Hepatocyte (in vitro differentiated cells): Measurements from ENCODE around the gene EIF4ENIF1. TPM values are rescaled to one million over a fixed set of nuclear protein-coding genes. Genes with fewer than 3 reads are reported as not detected.

Experiments
- DNase-seq: peaks from one replicate; pipeline ENCODE4 v3.0.0-alpha.2; 2016; ENCODE audit warnings: low spot score
- H2AFZ ChIP-seq: fragments of 200-600 bp; sonication (generic); 2 replicates; pipeline ENCODE4 v1.6.0; 2016; ENCODE audit warnings: antibody characterized with exemption, mild to moderate bottlenecking
- H3K27ac ChIP-seq: fragments of 200-600 bp; sonication (generic); 2 replicates; pipeline ENCODE4 v1.5.1; 2016; ENCODE audit warnings: mild to moderate bottlenecking
- H3K27me3 ChIP-seq: fragments of 200-600 bp; sonication (generic); 2 replicates; pipeline ENCODE4 v1.6.1; 2016
- H3K36me3 ChIP-seq: fragments of 200-600 bp; sonication (generic); replicated peaks from 2 replicates; pipeline ENCODE4 v1.5.1; 2016; ENCODE audit warnings: low read depth; ENCODE audit not compliant: insufficient read depth
- H3K4me1 ChIP-seq: fragments of 200-600 bp; sonication (generic); 2 replicates; pipeline ENCODE4 v1.5.1; 2016; ENCODE audit warnings: mild to moderate bottlenecking, moderate library complexity; ENCODE audit not compliant: insufficient read depth
- H3K4me2 ChIP-seq: fragments of 200-600 bp; sonication (generic); 2 replicates; pipeline ENCODE4 v1.6.0; 2016
- H3K4me3 ChIP-seq: fragments of 200-600 bp; sonication (generic); 2 replicates; pipeline ENCODE4 v1.5.1; 2016; ENCODE audit warnings: mild to moderate bottlenecking
- H3K79me2 ChIP-seq: fragments of 200-600 bp; sonication (generic); 2 replicates; pipeline ENCODE4 v1.6.0; 2017; ENCODE audit warnings: mild to moderate bottlenecking
- H3K9me2 ChIP-seq: fragments of 200-600 bp; sonication (generic); replicated peaks from 2 replicates; pipeline ENCODE4 v1.6.0; 2017; ENCODE audit warnings: mild to moderate bottlenecking; ENCODE audit not compliant: insufficient read depth
- H3K9me3 ChIP-seq: fragments of 200-600 bp; sonication (generic); 2 replicates; pipeline ENCODE4 v1.5.1; 2016; ENCODE audit warnings: low read depth, mild to moderate bottlenecking
- H4K20me1 ChIP-seq: fragments of 200-600 bp; sonication (generic); 2 replicates; pipeline ENCODE4 v1.6.0; 2016; ENCODE audit warnings: mild to moderate bottlenecking; ENCODE audit not compliant: insufficient read depth, poor library complexity, severe bottlenecking
- CTCF ChIP-seq: fragments of 200-600 bp; sonication (generic); IDR thresholded peaks from 2 replicates; pipeline ENCODE4 v1.5.1; 2016; ENCODE audit warnings: antibody characterized with exemption, mild to moderate bottlenecking; ENCODE audit not compliant: poor library complexity
- EZH2 ChIP-seq: fragments of 200-600 bp; sonication (generic); IDR thresholded peaks from 2 replicates; pipeline ENCODE4 v1.6.1; 2016; ENCODE audit warnings: antibody characterized with exemption, mild to moderate bottlenecking, borderline replicate concordance
- EZH2phosphoT487 ChIP-seq: fragments of 200-600 bp; sonication (generic); IDR thresholded peaks from one replicate; pipeline ENCODE4 v1.6.1; 2018; ENCODE audit warnings: antibody characterized with exemption, mild to moderate bottlenecking, low read depth, moderate library complexity; ENCODE audit not compliant: unreplicated experiment, severe bottlenecking
- WGBS: methylation state at CpG from one replicate; pipeline ENCODE4 v1.1.6; 2016; ENCODE audit warnings: low lambda C conversion rate; ENCODE audit errors: missing lambda C conversion rate; 5-methylcytosine and 5-hydroxymethylcytosine counted together
- polyA plus RNA-seq: library from polyadenylated mRNA; unstranded; fragments of >200 nt; fragmentation: Nextera tagmentation; extraction: Ambion mirVana; gene quantifications from 2 replicates; pipeline ENCODE4 v1.2.1, GENCODE V29; 2016
- total RNA-seq: library from RNA; depleted of rRNA; stranded (reverse); fragments of >200 nt; gene quantifications from 2 replicates; pipeline ENCODE4 v1.2.3, GENCODE V29; 2014

EIF4ENIF1 gene
- total and polyA plus RNA-seq, 2 experiments from 2014 or later = 9.2 to 13.3 TPM

GRCh38 chr22:31497148-31497938 lies 7.7 kb upstream of the EIF4ENIF1 start:
- Histone ChIP-seq H3K9me3 (no peaks in the 10 kb centered on the region), H3K4me2 (peak overlapping the region; percentile 95), H3K4me3 (peak overlapping the region; percentile 66), H3K36me3 (no peaks in the 10 kb centered on the region), H3K4me1 (no peaks in the 10 kb centered on the region), H3K27me3 (no peaks in the 10 kb centered on the region), H3K9me2 (no peaks in the 10 kb centered on the region), H4K20me1 (no peaks in the 10 kb centered on the region), H2AFZ (peak overlapping the region; percentile 68), H3K27ac (peak overlapping the region; percentile 58), H3K79me2 (peaks cover 17% of the 10 kb centered on the region)
- TF ChIP-seq EZH2 (no peak), CTCF (no peak), EZH2phosphoT487 (no peak)
- WGBS = 85% methylated on average over 10 of the region's 10 CpGs
- no peak for DNase-seq

DNA sequence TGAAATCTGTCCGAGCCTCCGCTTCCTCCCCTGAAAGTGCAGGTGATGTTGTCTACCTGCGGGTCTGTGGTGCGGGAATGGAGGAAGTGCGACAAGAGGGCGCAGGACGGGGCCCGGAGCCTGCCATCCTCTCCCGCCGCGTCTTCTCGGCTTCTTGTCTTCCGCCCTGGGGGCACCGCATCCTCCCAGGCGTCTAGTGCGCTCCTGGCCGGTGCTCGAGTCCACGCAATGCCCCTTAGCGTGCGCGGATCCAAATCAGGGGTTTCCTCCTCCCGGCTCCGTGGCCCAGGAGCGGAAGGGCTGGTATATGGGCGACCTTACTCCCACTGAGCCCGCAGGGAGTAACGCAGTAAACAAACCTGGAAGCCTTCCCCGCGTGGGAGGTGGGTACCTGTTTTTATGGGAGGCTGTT lies 7.1 kb upstream of the EIF4ENIF1 start:
- Histone ChIP-seq H3K27me3 (no peaks in the 10 kb centered on the region), H3K9me2 (no peaks in the 10 kb centered on the region), H3K4me2 (peak overlapping the region; percentile 95), H3K4me1 (no peaks in the 10 kb centered on the region), H3K27ac (peak overlapping the region; percentile 58), H4K20me1 (no peaks in the 10 kb centered on the region), H2AFZ (peak overlapping the region; percentile 68), H3K9me3 (no peaks in the 10 kb centered on the region), H3K36me3 (no peaks in the 10 kb centered on the region), H3K79me2 (peaks cover 23% of the 10 kb centered on the region), H3K4me3 (peak overlapping the region; percentile 66)
- WGBS = 3% methylated on average over 30 of the region's 30 CpGs
- TF ChIP-seq CTCF (no peak), EZH2 (no peak), EZH2phosphoT487 (no peak)
- peak; percentile 47 for DNase-seq

DNA sequence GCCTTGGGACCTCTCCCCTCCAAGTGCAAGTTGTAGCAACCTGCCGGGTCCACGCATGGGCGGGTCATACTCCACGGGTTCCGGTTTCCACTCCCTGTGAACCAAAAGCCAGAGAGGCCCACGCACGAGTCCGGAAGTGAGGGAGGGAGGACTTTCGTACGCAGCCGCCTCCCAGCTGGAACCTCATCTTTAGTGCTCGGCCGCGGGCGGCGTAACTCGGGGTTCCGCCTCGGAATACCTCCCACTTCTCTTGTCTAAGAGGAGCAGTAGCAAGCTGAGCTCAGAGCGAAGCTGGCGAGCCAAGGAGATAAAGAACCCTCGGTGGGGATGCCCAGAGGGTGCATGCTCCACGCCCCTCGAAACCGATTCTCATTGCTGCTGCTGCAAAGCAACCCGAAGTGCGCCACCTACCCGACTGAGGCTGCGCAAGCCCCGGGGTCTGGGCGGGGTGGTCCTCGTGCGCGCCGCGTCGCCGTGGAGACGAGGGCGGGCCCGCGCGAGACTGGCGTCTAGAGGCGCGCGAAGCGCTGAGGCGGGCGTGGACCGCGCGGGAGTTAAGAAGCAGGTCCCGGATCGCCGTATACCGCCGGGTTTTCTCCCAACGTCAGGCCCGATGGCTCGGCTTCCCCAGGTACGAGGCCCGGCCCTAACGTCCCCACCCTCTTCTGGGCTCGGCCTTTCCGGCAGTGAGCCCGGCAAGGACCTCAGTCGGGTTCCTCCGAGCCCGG lies 6.5 kb upstream of the EIF4ENIF1 start, which contains the start of gene SFI1:
Gene SFI1 (plus strand): TSS at position 530 of the 728 bp plus-strand sequence. CDS start 11,749 bp downstream, outside the sequence.
- Histone ChIP-seq H3K27me3 (no peaks in the 10 kb centered on the region), H3K36me3 (no peaks in the 10 kb centered on the region), H3K9me2 (no peaks in the 10 kb centered on the region), H4K20me1 (no peaks in the 10 kb centered on the region), H3K4me3 (peak within 1 kb of the TSS; percentile 66), H3K27ac (peak within 1 kb of the TSS; percentile 58), H2AFZ (peak within 1 kb of the TSS; percentile 68), H3K9me3 (no peaks in the 10 kb centered on the region), H3K4me1 (peaks cover 2% of the 10 kb centered on the region), H3K79me2 (peaks cover 28% of the 10 kb centered on the region), H3K4me2 (peak within 1 kb of the TSS; percentile 95)
- peak; percentile 94 for DNase-seq
- WGBS = 1% methylated on average over 67 of the region's 70 CpGs
- TF ChIP-seq CTCF = peak; percentile 25
- no peak for TF ChIP-seq EZH2phosphoT487
